ENCODE results near the gene CARMIL1. TPM values are rescaled to one million over a fixed set of nuclear protein-coding genes. Genes with fewer than 3 reads are reported as not detected.
A peak's percentile ranks its signal among the peaks of the same experiment; 100 is the strongest.

Gene CARMIL1
- total RNA-seq, 1 experiment from 2014 or later: 8.6 TPM

DNA sequence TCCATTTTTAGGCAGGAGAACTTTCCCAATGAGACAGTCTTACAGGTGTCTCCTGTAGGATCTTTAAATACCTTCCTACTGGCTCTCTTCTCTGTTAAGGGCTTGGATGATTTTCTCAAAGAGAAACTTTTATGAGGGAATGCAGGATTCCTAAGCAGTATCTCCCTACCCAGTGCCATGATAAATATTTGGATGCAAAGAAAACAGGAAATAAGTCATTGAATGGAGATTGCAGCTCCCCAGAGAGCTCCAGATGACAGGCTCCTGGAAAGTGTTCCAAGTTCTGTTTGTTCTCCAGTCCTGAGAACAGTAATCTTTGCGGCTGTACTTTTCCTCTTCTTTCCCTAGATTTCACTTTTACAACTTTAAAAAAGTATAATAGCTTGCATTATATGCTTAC, 370.4 kb downstream of the CARMIL1 start:
- no peak for DNase-seq (ENCODE audit: low spot score)

- DNase-seq (ENCODE audit: low spot score): no peak
These were observed 372.9 kb downstream of the CARMIL1 start, which contains the start of gene SCGN for GRCh38 chr6:25652007-25652515. TSS of gene SCGN (plus strand) at chr6:25652215. CDS start at chr6:25652404, 189 bp downstream.

GRCh38 chr6:25655723-25656122, 376.5 kb downstream of the CARMIL1 start:
- DNase-seq (ENCODE audit: low spot score): no peak

GRCh38 chr6:25659633-25660368, 380.6 kb downstream of the CARMIL1 start:
- no peak for DNase-seq (ENCODE audit: low spot score)

GRCh38 chr6:25660512-25660911, 381.3 kb downstream of the CARMIL1 start:
- DNase-seq (ENCODE audit: low spot score): peak; percentile 57

DNA sequence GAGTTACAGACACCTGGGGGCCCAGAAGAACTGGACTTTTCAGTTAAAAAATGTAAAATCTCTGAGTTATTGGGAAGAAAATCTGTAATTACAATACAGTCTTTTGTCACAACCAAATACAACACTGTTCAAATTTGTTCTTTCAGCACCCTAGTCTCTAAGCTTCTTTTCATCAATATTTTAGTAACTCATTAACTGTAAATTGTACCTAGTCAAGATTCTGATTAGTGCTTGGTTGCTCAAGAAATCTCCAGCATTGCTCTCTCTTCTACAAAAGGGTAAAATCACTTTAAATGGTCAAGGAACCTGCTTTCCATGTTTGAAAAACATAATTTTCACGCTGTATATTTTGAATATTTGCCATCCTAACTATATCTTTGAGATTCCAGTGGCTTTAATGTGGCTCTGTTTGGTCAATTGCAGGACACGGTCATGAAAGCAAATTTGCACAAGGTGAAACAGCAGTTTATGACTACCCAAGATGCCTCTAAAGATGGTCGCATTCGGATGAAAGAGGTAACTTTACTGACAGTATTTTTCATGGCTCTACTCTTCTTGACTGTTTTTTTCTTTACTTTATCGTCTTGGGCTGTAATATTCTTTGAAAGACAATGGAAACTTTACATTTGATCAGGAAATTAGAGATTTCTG, 382.1 kb downstream of the CARMIL1 start:
- no peak for DNase-seq (ENCODE audit: low spot score)

GRCh38 chr6:25665455-25665854, 386.3 kb downstream of the CARMIL1 start:
- DNase-seq (ENCODE audit: low spot score): no peak

- DNase-seq (ENCODE audit: low spot score): no peak
These were observed 390.2 kb downstream of the CARMIL1 start for GRCh38 chr6:25669413-25669812.
